KMS-11 (cell line): ENCODE measurements around the gene HDLBP.

ENCODE experiments used
- H2AFZ ChIP-seq: fragments of 200-600 bp; sonication (generic); 2 replicates; pipeline ENCODE4 v1.6.1; 2016; ENCODE audit warnings: antibody characterized with exemption, mixed run types, low read depth
- H3K27ac ChIP-seq: fragments of 200-600 bp; sonication (generic); 2 replicates; pipeline ENCODE4 v1.6.1; 2016; ENCODE audit warnings: mild to moderate bottlenecking, mixed run types
- H3K27me3 ChIP-seq: fragments of 200-600 bp; sonication (generic); 2 replicates; pipeline ENCODE4 v1.6.1; 2017; ENCODE audit warnings: mild to moderate bottlenecking, low read depth, mixed run types, moderate library complexity; ENCODE audit not compliant: insufficient read depth
- H3K36me3 ChIP-seq: fragments of 200-600 bp; sonication (generic); 2 replicates; pipeline ENCODE4 v1.6.1; 2017; ENCODE audit warnings: mild to moderate bottlenecking, mixed run types; ENCODE audit not compliant: insufficient read depth
- H3K4me1 ChIP-seq: fragments of 200-600 bp; sonication (generic); 2 replicates; pipeline ENCODE4 v1.6.1; 2016; ENCODE audit warnings: mild to moderate bottlenecking, low read depth, mixed run types; ENCODE audit not compliant: poor library complexity, severe bottlenecking
- H3K4me2 ChIP-seq: fragments of 200-600 bp; sonication (generic); 2 replicates; pipeline ENCODE4 v1.7.0; 2016; ENCODE audit warnings: mild to moderate bottlenecking, mixed run types
- H3K4me3 ChIP-seq: fragments of 200-600 bp; sonication (generic); IDR thresholded peaks from 2 replicates; pipeline ENCODE4 v1.6.1; 2017; ENCODE audit warnings: low read depth, low read length, mixed read lengths; ENCODE audit not compliant: insufficient read depth
- H3K79me2 ChIP-seq: fragments of 200-600 bp; sonication (generic); 2 replicates; pipeline ENCODE4 v1.6.1; 2016; ENCODE audit warnings: low read depth, mixed run types; ENCODE audit not compliant: insufficient read depth
- H3K9ac ChIP-seq: fragments of 200-600 bp; sonication (generic); 2 replicates; pipeline ENCODE4 v1.6.1; 2016; ENCODE audit warnings: mild to moderate bottlenecking, mixed run types
- H4K20me1 ChIP-seq: fragments of 200-600 bp; sonication (generic); 2 replicates; pipeline ENCODE4 v1.6.1; 2016; ENCODE audit warnings: mild to moderate bottlenecking, mixed run types; ENCODE audit not compliant: insufficient read depth
- CTCF ChIP-seq: fragments of 200-600 bp; sonication (generic); conservative IDR thresholded peaks from 2 replicates; pipeline ENCODE4 v1.6.1; 2017; ENCODE audit warnings: low read depth, mild to moderate bottlenecking, antibody characterized with exemption, low read length, moderate library complexity, mixed read lengths

Gene HDLBP

DNA sequence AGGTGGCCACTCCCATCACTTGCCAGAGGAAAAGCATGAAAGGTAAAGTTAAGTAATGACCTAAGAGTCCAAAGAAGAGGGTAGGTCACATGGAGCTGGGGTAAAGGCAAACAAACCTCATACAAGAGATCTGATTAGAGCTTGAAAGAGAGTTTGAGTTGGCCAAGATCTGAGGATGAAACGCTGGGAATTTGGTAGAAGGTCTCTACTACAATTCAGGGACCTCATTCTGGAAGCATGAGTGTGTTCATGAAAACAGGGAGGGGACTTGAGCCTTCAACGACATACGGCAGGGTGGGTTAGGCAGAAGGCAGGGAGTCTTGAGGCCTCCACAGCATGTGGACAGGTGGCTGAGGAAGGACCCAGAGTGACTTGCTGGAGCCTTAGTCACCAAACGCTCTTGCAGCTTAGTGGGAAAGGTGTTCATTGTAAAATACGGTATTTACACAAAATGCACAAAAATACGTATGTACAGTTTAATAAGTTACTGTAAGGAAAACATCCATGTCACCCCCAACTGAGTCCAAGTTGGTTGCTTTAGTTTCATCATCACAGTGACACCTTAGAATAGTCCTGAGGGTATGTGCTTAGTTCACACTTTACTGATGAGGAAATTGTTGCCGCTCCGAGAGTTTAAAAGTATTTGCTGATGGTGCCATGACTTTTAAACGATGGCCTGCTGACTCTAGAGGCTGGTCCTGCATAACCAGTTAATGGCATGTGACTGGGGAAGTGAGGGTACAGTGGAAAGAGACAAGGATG lies 35.6 kb upstream of the HDLBP start:
- H3K9ac ChIP-seq: no peak overlapping the region
- peaks cover 5% of the 10 kb centered on the region; the same call in 1 of the 2 replicates for H4K20me1 ChIP-seq
- H3K27me3 ChIP-seq: no peaks in the 10 kb centered on the region
- peaks cover 15% of the 10 kb centered on the region for H3K4me1 ChIP-seq
- no peak overlapping the region for H2AFZ ChIP-seq
- H3K36me3 ChIP-seq: peaks cover 3% of the 10 kb centered on the region; the same call in 1 of the 2 replicates
- no peaks in the 10 kb centered on the region for H3K79me2 ChIP-seq
- H3K4me3 ChIP-seq: no peak overlapping the region
- H3K4me2 ChIP-seq: no peak overlapping the region
- H3K27ac ChIP-seq: no peak overlapping the region
- TF ChIP-seq CTCF: no peak

- Histone ChIP-seq H3K36me3 (peaks cover 3% of the 10 kb centered on the region; the same call in 1 of the 2 replicates), H3K27ac (no peak overlapping the region), H2AFZ (no peak overlapping the region), H3K27me3 (no peaks in the 10 kb centered on the region), H4K20me1 (peaks cover 5% of the 10 kb centered on the region; the same call in 1 of the 2 replicates), H3K9ac (no peak overlapping the region), H3K4me3 (no peak overlapping the region), H3K4me1 (peaks cover 15% of the 10 kb centered on the region), H3K79me2 (no peaks in the 10 kb centered on the region), H3K4me2 (no peak overlapping the region)
- no peak for TF ChIP-seq CTCF
These were observed 35.0 kb upstream of the HDLBP start for GRCh38 chr2:241350530-241350877.

DNA sequence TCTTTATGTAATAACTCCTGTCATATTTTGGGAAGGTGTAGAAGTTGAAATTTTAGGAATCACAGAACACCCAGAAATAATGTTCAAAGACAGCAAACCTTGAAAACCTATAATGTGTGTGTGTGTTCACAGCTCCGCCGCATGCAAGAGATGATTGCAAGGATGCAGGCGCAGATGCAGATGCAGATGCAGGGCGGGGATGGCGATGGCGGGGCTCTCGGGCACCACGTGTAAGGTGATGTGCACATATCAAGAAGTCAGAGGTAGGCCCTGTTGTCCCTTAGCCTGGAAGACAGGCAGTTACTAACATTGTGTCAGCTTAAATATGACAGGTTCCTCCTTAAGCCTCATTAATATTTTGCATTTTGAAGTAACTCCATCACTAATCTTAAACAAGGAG lies 34.5 kb upstream of the HDLBP start:
- Histone ChIP-seq H3K79me2 (no peaks in the 10 kb centered on the region), H3K36me3 (peaks cover 3% of the 10 kb centered on the region; the same call in 1 of the 2 replicates), H3K4me3 (no peak overlapping the region), H3K4me1 (peaks cover 12% of the 10 kb centered on the region), H3K9ac (no peak overlapping the region), H3K4me2 (no peak overlapping the region), H2AFZ (no peak overlapping the region), H3K27ac (no peak overlapping the region), H4K20me1 (peaks cover 5% of the 10 kb centered on the region; the same call in 1 of the 2 replicates), H3K27me3 (no peaks in the 10 kb centered on the region)
- no peak for TF ChIP-seq CTCF

DNA sequence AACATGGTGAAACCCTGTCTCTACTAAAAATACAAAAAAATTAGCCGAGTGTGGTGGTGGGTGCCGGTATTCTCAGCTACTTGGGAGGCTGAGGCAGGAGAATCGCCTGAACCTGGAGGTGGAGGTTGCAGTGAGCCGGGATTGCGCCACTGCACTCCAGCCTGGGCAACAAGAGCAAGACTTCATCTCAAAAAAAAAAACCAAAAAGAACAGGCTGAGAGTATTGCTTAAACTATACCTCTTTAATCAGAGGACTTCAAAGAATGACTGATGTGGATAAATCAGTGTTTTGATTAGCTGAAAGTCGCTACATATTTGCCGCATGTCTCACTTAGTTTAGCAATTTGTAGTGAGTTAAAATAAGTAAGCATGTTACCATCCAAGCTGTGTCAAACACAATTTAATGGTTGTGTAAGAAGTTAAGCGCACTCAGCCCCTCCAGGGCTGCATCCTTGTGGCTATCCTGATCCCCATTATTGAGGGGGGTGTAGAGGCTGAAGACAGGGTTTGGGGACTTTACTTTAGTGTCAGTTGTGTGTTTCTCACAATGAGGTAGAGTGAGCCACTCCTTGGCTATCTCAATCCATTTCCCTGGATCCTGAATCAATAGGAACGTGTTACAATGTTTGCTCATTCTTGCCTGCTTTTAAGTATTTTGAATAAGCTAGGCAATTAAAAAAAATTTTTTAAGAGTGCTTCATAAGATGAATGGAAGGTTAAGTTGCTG lies 29.6 kb upstream of the HDLBP start:
- Histone ChIP-seq H3K4me1 (peaks cover 33% of the 10 kb centered on the region), H3K27me3 (no peaks in the 10 kb centered on the region), H3K4me2 (no peak overlapping the region), H3K36me3 (peaks cover 6% of the 10 kb centered on the region; the same call in 1 of the 2 replicates), H3K4me3 (no peak overlapping the region), H2AFZ (no peak overlapping the region), H3K79me2 (peaks cover 10% of the 10 kb centered on the region; the same call in 1 of the 2 replicates), H4K20me1 (no peaks in the 10 kb centered on the region), H3K27ac (no peak overlapping the region), H3K9ac (no peak overlapping the region)
- no peak for TF ChIP-seq CTCF
